HG03060 (cell line): ENCODE results near the gene OR9A2.

Experiments used
- ATAC-seq: cut with Tn5 transposase; IDR thresholded peaks from one replicate; pipeline ENCODE4 v1.9.1; 2021; ENCODE audit warnings: low read depth, moderate number of reproducible peaks; ENCODE audit not compliant: unreplicated experiment

OR9A2 gene, protein sequence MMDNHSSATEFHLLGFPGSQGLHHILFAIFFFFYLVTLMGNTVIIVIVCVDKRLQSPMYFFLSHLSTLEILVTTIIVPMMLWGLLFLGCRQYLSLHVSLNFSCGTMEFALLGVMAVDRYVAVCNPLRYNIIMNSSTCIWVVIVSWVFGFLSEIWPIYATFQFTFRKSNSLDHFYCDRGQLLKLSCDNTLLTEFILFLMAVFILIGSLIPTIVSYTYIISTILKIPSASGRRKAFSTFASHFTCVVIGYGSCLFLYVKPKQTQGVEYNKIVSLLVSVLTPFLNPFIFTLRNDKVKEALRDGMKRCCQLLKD

DNA sequence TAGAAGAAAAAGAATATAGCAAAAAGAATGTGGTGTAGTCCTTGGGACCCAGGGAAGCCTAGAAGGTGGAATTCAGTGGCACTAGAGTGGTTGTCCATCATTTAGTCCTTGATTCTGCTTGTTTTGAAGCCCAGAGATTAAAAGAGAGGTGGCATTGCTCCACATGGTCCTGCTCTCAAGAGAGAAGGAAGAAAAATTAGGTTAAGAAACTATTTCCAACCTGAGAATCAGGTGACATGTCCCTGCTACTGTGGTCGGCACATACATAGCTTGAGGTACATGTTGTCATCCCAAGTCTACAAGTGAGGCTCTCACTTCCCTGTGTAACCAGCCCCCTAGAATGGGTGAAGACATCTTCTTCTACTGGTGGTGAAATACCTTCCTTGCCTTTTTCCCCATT is at the start of gene OR9A2:
TSS of gene OR9A2 (minus strand) at position 101 of the 400 bp plus-strand sequence. CDS start at position 101, 0 bp downstream.
- no peak for ATAC-seq

DNA sequence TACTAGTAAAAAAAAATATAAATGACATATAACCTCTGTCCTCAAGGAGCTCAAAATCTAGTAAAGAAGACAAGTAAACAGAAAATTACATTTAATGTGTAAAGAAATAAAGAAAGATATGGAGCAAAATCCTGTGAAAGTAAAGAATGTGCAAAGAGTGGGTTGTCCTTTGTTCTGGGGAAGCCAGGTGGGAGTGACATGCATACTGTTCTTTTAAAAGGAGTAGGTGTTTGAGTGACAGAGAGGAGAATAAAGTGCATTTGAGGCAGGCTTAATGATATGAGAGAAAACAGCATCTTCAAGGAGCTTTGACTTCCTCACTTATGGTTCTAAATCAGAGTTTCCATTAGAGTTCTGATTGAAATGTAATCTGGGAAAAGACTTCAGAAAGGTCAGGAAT is 47.2 kb upstream of the OR9A2 start:
- no peak for ATAC-seq

DNA sequence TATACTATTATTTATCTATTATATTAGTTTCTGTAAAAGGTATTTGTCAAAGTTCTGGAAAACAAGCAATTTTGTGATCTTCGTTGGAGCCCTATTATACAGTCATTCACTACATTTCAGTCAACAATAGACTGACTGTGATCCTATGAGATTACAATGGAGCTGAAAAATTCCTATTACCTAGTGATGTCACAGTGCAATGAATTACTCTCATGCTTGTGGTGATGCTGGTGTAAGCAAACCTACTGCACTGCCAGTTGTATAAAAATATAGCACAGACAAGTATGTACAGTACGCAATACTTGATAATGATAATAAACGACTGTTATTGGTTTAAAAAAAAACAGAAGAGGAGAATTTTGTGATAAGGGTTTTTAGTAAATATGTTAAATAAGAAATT is 46.6 kb upstream of the OR9A2 start:
- no peak for ATAC-seq

DNA sequence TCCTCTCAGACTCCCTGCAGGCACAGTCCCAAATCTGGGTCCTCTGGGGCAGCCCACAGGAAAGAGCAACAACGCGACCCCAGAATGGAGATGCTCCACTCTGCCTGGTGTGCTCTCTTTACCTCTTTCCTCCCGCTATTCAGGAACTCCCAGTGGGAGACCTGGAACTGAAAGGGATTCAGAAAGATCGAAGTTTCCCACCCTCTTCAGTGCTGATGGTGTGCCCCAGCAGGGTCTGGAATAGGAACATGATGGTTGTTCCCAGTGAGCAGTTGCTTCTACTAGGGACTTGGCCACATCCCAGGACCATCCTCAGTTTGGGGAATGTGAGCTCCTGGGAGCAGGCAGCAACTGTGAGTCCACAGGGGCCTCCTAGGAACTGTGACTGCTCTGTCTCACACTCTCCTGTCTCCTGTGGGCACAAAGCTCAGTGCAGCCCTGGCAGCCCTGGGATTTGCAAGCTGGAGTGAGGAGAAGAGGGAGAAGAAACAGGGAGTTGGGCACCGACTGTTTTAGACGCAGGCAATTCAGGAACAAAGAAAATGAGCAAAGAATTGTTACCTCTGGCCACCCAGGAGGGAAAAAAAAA is 43.1 kb upstream of the OR9A2 start:
- no peak for ATAC-seq

DNA sequence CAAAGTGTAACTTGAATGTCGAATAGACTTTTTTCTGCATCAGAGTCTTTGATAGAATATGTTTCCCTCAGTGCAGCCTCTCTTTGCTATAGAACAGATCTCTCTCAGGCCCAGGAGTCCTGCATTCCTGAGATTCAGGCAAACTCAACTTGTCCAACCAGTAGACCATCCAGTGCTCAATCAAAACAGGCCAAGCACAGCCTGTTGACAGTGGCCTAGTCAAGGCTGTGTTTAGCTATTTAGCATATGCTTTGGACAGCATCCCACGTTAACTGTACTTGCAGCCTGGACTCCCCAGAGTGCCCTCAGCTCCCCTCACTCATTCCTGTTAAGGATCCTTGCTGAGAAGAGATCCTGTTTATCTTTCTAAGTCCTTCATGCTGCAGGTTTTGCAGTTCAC is 41.5 kb upstream of the OR9A2 start:
- no peak for ATAC-seq

DNA sequence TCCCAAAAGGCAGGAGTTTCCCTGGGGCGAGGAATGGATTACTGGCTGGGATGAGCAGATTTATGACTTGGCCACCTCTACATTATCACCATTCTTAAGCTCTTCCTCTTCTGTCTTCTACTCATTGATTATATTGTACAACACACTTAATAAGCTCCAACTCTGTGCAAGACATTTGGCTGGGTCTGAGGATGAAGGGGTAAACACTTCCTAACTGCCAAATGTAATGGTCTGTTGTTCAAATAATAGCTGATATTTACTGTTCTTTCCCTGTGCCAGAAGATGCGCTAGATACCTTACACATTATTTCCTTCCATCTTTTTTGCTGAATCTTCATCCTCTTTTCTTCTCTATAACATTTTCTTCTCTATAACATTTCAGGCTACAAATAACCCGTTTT is 36.8 kb upstream of the OR9A2 start:
- no peak for ATAC-seq

DNA sequence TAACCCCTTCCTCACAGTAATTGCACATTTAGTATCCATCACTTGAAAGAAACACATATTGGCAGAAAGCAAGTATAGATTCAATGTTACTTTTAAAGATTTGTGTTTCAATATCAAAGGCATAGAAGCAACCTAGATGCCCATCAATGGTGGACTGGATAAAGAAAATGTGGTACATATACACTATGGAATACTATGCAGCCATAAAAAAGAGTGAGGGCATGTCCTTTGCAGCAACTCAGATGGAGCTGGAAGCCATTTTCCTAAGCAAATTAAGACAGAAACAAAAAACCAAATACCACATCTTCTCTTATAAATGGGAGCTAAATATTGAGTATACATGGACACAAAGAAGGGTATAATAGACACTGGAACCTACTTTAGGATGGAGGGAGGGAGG is 28.8 kb upstream of the OR9A2 start:
- no peak for ATAC-seq

DNA sequence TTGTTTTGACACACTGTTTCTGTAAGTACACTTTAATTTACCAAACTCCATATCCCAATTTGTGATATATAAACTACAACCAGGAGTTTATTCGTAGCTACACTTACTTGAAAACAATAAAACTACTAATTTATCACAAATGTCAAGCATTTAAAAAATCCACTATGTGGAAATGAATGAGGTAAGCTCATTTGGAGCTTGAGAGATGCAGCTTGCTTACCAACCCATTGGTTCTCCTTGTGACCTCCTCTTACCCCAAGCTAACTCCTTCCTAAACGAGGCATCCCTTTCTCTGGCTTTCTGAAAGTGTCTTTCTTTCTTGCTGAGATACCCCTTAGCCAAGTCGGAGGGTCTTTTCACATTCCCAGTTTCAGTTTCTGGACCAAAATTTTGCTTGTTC is 27.7 kb upstream of the OR9A2 start:
- ATAC-seq = no peak

DNA sequence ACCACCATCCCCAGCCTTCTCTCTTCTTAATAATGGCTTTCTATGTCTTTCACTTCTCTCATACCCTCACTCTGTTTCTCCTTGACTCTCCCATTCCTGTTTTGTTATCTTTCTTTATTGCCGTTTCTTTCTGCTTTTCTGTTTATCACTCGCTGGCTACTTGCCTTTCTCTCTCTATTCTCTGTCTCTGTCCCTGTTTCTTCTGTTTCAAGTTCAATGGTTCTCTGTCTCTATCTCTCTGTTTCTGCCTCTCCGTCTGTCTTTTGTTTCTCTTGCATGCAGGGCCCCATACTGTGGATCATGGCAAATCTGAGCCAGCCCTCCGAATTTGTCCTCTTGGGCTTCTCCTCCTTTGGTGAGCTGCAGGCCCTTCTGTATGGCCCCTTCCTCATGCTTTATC is 25.1 kb upstream of the OR9A2 start, which contains the start of gene OR6V1:
TSS of gene OR6V1 (plus strand) at position 301 of the 400 bp plus-strand sequence. CDS start at position 301, 0 bp downstream.
- ATAC-seq = no peak

DNA sequence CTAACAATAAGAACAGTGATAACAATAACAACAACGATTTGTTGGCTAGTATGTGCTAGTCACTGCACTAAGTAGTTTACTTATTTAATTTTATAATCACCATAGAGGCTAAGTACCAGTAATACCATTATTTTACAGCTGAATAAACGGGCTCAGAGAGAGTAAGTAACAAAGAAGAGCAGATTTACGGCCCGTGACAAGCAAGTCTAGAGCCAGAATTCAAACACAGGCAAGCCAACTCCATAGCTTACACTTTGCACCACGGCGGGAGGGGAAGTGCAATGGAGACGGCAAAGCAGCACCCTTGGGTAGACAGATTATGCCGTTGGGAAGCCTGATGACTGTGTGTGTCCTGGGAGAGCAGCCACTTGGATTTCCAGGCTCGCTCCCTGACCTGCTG is 24.0 kb upstream of the OR9A2 start:
- no peak for ATAC-seq

DNA sequence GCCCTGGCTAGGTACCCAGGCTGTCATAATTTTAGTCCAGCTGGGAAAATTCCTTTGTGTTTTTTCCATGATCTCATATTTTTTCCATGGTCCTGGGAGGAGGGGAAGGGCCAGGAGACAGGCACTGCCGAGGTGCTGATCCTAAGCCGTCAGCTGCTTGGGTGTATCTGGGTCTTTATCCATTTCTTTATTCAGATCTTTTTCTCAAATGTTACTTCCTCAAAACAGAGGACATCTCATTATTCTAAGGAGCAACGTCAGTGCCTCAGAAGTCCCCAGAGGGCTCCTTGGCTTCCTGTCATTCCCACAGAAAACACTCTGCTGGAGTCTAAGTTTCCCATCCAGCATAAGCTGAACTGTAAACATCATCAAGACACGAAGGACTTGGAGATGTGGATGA is 22.4 kb upstream of the OR9A2 start:
- ATAC-seq = no peak

DNA sequence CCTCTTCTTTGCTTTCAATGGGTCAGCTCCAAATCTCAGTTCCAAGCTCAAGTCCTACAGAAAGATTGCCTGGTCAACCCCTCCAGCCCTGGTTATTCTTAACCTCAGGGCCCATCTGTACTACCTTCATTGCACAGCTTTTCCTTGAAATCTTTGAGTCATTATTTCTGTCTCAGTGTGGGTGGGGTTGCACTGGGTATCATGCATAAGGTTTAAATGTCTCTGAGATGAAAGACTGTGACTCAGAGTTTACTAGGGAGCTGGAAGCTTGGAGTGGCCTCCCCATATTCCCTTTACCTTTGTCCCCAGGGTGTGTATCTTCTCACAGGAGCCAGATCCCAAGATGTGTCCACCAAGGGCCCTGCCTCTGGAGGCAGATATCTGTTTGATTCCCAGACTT is 21.9 kb upstream of the OR9A2 start:
- ATAC-seq = no peak

DNA sequence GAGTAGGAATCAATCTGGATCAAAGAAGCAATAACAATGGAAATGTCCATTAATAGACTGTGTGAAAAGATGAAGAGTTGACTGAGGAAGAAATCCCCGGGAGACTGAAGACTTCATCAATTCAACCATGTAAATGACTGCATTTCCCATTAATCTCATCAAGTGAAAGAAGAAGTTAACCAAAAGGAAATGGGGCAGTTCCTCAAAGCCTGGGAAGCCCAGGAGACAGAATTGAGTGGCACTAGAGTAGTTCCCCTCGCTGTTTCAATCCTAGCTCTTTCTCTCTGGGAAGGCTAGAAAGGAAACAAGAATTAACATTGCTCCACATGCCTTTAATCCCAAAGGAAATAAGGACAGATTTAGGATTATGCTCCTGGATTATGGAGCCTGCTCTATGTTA is 20.4 kb upstream of the OR9A2 start:
- no peak for ATAC-seq

DNA sequence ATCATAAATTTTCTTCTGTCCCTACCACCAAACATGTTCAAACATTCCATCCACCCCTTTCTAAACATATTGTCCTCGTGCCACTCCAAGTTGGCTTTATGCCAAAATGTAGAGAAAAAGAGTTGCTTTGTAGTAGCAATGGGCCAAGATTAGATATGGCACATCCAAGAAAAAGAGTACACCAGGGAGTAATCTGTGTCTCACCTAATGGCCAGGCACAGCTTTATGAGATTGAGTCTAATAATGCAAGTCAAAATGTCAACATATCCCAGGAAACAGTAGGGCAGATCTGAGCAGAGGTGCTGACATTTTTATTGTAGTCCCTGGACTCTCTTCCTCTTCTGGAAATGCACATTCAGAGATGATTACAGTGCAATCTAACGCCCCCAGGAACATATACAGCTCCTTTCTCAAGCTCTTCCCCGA is 19.5 kb upstream of the OR9A2 start:
- no peak for ATAC-seq

DNA sequence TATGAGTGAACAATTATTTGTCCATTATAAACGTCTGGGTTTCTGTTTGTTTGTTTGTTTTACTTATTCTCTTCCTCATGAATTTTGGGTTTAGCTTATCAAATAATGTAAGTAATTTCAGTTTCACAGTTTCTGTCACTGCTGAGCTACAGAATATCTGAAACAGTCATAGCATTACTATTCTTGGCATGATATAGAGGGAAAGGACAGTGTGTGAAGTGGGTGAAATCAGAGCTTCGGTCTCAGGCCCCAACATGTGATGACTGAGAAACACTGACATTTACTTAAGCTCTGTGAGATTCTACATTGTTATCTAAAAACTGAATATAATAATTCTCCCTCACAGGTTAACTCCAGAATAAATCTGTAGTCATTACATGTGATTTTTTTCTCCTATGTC is 16.5 kb upstream of the OR9A2 start:
- no peak for ATAC-seq

DNA sequence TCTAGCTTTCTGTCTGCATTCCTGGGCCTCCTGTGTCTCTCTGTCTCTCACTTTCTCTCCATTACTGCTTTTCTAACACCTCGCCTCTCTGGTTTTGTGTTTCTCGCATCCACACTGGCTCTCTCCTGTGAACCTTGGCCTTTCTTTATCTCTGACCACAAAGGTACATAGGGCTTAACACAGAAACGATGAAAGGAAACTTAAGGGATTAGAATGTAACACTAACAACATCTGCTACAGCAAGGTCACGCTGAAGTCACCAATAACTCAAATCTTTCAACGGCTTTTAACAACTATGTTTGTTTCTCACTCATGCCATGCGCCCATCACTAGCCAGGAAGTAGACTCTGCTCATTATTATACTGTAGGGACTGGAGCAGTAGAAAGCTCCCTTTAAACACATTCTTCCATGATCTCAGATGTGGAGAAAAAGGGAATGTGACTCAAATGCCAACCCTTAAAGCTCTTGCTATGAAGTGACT is 15.9 kb upstream of the OR9A2 start:
- no peak for ATAC-seq

DNA sequence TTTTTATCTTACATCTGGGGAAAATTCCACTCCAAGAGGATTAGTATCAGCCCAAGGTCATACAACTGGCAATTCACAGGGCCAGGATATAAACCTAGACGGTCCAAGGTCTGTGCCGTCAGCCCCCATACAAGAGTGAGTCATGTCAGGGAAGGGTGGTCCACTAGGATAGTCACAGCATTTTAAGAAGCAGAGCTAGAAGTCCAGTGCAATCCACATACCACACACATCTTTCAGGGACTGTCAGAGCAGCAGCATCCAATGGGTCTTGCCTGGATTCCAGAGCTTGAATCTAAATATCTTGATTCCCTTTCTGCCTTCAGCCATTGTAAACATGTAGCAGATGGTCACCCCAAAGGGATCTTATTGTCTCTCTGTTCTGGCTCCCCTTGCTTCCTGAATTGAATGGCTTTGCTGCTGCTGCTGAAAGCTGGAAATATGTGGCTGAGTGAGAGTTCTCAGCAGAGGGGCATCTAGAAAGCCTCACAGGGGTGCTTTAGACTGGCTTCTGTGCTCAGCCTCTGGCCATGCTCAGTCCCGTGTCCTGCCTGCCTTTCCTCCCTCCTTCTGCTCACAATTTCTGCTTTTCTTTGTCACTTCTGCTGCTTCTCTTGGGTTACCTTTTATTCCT is 15.3 kb upstream of the OR9A2 start:
- ATAC-seq = no peak

DNA sequence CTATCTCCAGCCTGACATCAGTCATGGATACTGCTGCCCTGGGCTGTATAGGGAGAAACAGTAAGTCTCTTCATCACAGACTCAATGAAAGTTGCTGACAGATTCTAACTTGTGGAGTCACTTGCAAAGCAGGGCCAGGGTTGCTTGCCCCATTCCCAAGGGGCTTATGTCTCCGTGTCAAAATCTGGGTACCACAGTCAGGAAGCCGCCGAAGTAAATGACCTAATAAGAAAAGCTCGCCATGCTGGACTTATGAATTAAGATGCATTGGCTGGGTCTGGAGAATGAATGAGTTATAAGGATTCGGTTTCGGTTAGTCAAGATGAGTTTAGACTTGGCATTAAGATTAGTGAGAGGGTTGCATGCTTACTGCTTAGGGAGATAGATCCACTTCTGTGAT is 14.4 kb upstream of the OR9A2 start:
- no peak for ATAC-seq

DNA sequence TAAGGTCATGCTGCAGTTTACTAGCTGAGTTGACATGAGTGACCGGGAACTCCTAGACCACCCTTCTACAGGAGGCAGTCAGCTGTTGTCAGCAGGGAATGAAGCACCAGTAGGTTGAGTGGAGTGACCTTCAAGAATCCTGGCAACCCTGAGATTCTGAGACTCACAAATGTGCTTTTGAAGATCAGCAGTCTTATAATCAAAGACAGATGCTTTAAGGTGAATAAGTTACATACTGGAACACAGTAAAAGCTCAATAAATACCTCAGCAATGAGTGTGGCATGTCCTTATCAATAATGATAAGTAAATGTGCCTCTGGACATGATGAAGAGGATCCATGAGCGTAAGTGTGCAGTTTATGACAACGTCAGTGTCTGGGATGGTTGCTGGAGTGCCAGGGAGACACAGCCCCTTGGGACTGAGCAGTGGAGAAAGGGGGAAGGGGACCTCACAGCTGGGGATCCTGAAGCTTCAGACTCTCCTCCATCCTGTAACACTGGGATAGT is 13.3 kb upstream of the OR9A2 start:
- ATAC-seq = no peak

DNA sequence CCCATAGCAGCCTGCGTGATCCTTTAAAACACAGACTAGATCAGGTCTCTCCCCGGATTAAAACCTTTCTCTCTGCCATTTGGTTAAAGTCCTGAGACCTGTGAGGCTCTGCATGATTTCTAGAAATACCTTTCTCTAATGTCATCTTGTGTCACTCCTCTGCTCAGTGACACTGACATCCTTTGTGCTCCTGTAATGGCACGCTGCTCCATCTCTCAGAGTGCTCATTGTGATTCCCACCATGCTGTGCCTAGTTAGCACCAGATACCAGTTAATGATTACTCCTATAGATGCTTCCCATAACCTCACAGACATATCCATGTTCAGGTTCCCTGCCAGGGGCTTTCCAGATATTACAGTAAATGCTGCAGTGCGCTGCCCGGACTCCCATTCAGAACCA is 11.7 kb upstream of the OR9A2 start:
- ATAC-seq = no peak

DNA sequence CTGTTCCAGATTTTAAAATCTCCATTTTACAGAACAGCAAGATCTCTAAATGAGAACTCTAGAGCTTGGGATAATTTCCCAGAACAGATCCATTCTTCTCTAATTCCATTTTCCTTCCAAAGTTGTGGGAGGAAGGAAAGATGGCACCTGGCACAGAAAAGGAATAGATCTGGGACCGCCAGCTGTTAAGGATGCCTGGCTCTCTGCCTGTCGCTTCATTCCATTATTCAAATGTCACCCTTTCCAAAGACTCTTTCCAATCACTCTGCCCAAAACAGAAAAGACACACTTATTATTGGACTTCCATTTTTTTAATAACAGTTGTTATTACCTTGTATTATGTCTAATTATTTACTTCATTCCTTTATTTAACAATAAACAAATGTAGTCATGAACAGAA is 751 bp upstream of the OR9A2 start:
- ATAC-seq = no peak

DNA sequence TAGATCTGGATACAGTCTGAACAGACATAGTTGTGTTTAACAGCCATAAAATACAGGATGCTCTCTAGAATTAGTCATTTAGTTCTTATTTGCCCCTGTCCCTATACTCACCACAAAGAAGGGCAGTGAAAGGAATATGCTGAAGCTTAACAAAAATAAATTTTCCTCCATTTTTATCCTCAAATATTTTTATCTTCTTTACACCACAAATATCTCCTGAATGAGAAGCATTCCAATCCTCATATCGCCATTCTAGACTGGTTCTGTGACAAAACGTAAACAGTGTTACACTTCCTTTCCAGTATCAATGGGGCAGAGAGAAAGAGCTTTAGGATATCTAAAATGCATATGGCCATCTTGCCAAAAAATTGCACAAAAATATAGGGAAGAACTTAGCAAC is 1.6 kb downstream of the OR9A2 start:
- no peak for ATAC-seq
